Fibroblast of villous mesenchyme (primary cell): Measurements from ENCODE around the gene ATF1. TPM values are rescaled to one million over a fixed set of nuclear protein-coding genes. Genes with fewer than 3 reads are reported as not detected.

Experiments used
- DNase-seq: peaks from one replicate; pipeline ENCODE4 v3.0.0-alpha.2; 2010; ENCODE audit warnings: low read depth
- H3K4me3 ChIP-seq: 2 replicates; pipeline ENCODE4 v1.5.1; 2011; ENCODE audit warnings: low read depth, mild to moderate bottlenecking, low read length
- CTCF ChIP-seq: IDR thresholded peaks from 2 replicates; pipeline ENCODE4 v1.5.1; 2012; ENCODE audit warnings: low read depth, mild to moderate bottlenecking, low read length; ENCODE audit not compliant: insufficient read depth
- total RNA-seq: library from RNA; depleted of rRNA; stranded (reverse); fragments of >200 nt; gene quantifications from 2 replicates; pipeline ENCODE4 v1.2.3, GENCODE V29; 2012

Gene ATF1
- total RNA-seq: 27.2 and 33.8 TPM in 2 replicates

GRCh38 chr12:50763639-50764285 lies at the start of gene ATF1:
Gene ATF1 (plus strand): TSS chr12:50764101. CDS start chr12:50780146, 16,045 bp downstream.
- peak within 1 kb of the TSS; percentile 96 for H3K4me3 ChIP-seq
- peak; percentile 95 for DNase-seq
- TF ChIP-seq CTCF: no peak

DNA sequence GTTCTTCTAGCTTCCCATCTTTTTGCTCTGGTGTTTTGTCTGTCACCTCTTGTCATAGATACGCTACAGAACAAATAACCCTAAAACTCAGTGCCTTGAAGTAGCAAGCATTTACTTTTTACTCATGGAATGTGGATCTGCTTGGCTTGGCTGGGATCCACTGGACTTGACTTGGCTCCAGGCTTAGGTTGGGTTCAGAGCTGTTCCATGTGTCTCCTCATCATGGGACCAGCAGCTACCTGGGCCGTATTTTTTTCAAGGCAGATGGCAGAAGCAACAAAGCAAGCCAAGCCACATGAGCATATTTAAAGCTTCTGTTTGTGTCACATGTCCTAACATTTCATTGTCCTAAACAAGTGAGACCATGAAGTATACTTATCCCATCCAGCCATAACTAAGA lies 48.7 kb upstream of the ATF1 start:
- TF ChIP-seq CTCF: no peak
- no peak for DNase-seq
- no peak overlapping the region for H3K4me3 ChIP-seq

DNA sequence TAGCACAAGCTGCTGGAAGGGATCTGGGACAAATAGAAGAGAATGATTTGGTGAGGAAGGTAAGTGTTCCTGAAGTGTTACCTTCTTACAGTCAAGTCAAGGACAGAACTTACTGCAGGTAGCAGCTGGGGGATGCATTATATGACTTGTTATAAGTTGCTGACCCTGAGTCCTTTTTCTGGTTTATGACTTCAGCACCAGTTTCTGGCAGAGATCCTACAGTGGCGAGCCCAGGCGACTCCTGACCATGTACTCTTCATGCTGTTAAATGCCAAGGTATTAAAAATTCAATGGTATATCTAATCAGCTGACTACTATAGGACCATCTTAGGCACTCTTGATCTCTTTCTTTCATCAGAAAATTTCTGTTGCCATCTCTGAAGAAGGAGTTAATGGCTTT lies 45.1 kb upstream of the ATF1 start:
- no peak for DNase-seq
- no peak for TF ChIP-seq CTCF
- H3K4me3 ChIP-seq: no peak overlapping the region

- TF ChIP-seq CTCF: no peak
- DNase-seq: no peak
- H3K4me3 ChIP-seq: no peak overlapping the region
These were observed 43.8 kb upstream of the ATF1 start for GRCh38 chr12:50720085-50720484.

- no peak for TF ChIP-seq CTCF
- DNase-seq: no peak
- H3K4me3 ChIP-seq: no peak overlapping the region
These were observed 43.4 kb upstream of the ATF1 start for GRCh38 chr12:50720501-50720900.

GRCh38 chr12:50723865-50724264 lies 40.0 kb upstream of the ATF1 start:
- DNase-seq: peak; percentile 88
- H3K4me3 ChIP-seq: no peak overlapping the region
- no peak for TF ChIP-seq CTCF
